Adrenal gland (tissue), 12 donors: Measurements from ENCODE around the gene ZNF516. TPM values are rescaled to one million over a fixed set of nuclear protein-coding genes. Genes with fewer than 3 reads are reported as not detected.

Experiments used
- DNase-seq, 7 donors: peaks; one replicate each; pipeline ENCODE4 v3.0.0-alpha.2; 2019 to 2020
- H3K27ac ChIP-seq, 5 donors: fragments of 200-600 bp; sonication (generic) in 4 of 5; 1 replicate in 3 of 5; 2 replicates in 2 of 5; pipeline versions ENCODE4 v1.5.1 to v1.8.0; 2016 to 2020; ENCODE audit warnings: mild to moderate bottlenecking in 1 of 5
- H3K27me3 ChIP-seq: fragments of 200-600 bp; 2 replicates; pipeline ENCODE4 v1.8.0; 2021
- H3K36me3 ChIP-seq, 2 donors: fragments of 200-600 bp; replicated peaks in 1 of 2; 1 replicate in 1 of 2; 2 replicates in 1 of 2; pipeline versions ENCODE4 v1.5.1 to v1.8.0; 2018 to 2022
- H3K4me1 ChIP-seq, 2 donors: fragments of 200-600 bp; replicated peaks in 1 of 2; 1 replicate in 1 of 2; 2 replicates in 1 of 2; pipeline versions ENCODE4 v1.5.1 to v1.8.0; 2018 to 2021
- H3K4me3 ChIP-seq, 4 donors: fragments of 200-600 bp; sonication (generic) in 3 of 4; one replicate each; pipeline ENCODE4 v1.5.1; 2016 to 2018
- H3K9me3 ChIP-seq, 3 donors: fragments of 200-600 bp; sonication (generic) in 1 of 3; replicated peaks in 1 of 3; 1 replicate in 2 of 3; 2 replicates in 1 of 3; pipeline versions ENCODE4 v1.5.1 to v1.8.0; 2016 to 2021
- POLR2A ChIP-seq, 2 donors: fragments of 450-650 bp; IDR thresholded peaks; one replicate each; pipeline ENCODE4 v1.6.1; 2017; ENCODE audit warnings: antibody characterized with exemption in 2 of 2, mild to moderate bottlenecking in 2 of 2, moderate library complexity in 1 of 2
- WGBS, 4 donors: extraction: QIAGEN DNeasy Blood & Tissue Kit in 2 of 4; methylation state at CpG; one replicate each; pipeline versions ENCODE4 v1.1.5 to v1.1.7; 2013 to 2017; 5-methylcytosine and 5-hydroxymethylcytosine counted together
- intact Hi-C, 2 donors: fragments of 100-400 bp; cut with DNase I; formaldehyde crosslinking; loops; one replicate each; pipeline versions ENCODE4 v1.14.1 to v1.15.0; 2022 to 2023
- polyA plus RNA-seq, 3 donors: library from polyadenylated mRNA; stranded (reverse); fragments of 200-250 nt in 2 of 3; fragments of 350-450 nt in 1 of 3; fragmentation: Illumina TruSeq in 1 of 3; extraction: RNeasy Lipid Tissue Mini Kit (QIAGEN cat#74804) in 1 of 3; gene quantifications; one replicate each; pipeline ENCODE4 v1.2.3, GENCODE V29; 2013 to 2014
- total RNA-seq, 9 donors: library from RNA; depleted of rRNA in 4 of 9; stranded (reverse); fragments of >200 nt in 4 of 9; fragments of 120-200 nt in 1 of 9; fragmentation: NEBNext Ultra II Directional in 1 of 9; extraction: Animal tissue kit (Norgen Biotek cat#: 25700) in 1 of 9; gene quantifications; one replicate each; pipeline versions ENCODE4 v1.1.0 to v1.2.4, GENCODE V29; 2013 to 2023
- TF ChIP-seq, protein P1 (sequence below), 6 experiments: fragments of 450-650 bp in 4 of 6; fragments of 200-600 bp in 2 of 6; sonication (generic) in 1 of 6; IDR thresholded peaks; 1 replicate in 5 of 6; 2 replicates in 1 of 6; pipeline versions ENCODE4 v1.5.1 to v1.8.0; 2016 to 2021; ENCODE audit warnings: antibody characterized with exemption in 6 of 6, mild to moderate bottlenecking in 2 of 6, moderate library complexity in 1 of 6
- donor health status: healthy with polysubstance abuse.
- donor health status: Bipolar disorder and iron deficiency.
- donor health status: DM: yes; HTN: yes; CAD: no.
- donor health status: DM: no; HTN: no; CAD: no.
- donor health status: DM: no; HTN: no; CAD: no.
- donor health status: DM: yes; HTN: yes; CAD: no.

ZNF516 gene
- total and polyA plus RNA-seq, 12 donors: 8.6 to 60.1 (median 31.0) TPM

- no peaks in the 10 kb centered on the region for H3K4me1 ChIP-seq
- H3K36me3 ChIP-seq: no peaks in the 10 kb centered on the region
- H3K9me3 ChIP-seq: no peaks in the 10 kb centered on the region
- H3K27ac ChIP-seq: no peak overlapping the region
- no peak for DNase-seq
- H3K4me3 ChIP-seq: no peak overlapping the region
- intact Hi-C loops: no loop called here
- no peak for TF ChIP-seq POLR2A (IDR thresholded peaks at IDR 0.05)
- TF ChIP-seq, protein P1, sequence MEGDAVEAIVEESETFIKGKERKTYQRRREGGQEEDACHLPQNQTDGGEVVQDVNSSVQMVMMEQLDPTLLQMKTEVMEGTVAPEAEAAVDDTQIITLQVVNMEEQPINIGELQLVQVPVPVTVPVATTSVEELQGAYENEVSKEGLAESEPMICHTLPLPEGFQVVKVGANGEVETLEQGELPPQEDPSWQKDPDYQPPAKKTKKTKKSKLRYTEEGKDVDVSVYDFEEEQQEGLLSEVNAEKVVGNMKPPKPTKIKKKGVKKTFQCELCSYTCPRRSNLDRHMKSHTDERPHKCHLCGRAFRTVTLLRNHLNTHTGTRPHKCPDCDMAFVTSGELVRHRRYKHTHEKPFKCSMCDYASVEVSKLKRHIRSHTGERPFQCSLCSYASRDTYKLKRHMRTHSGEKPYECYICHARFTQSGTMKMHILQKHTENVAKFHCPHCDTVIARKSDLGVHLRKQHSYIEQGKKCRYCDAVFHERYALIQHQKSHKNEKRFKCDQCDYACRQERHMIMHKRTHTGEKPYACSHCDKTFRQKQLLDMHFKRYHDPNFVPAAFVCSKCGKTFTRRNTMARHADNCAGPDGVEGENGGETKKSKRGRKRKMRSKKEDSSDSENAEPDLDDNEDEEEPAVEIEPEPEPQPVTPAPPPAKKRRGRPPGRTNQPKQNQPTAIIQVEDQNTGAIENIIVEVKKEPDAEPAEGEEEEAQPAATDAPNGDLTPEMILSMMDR (IDR thresholded peaks at IDR 0.05): no peak
- WGBS, 4 donors: 80 to 84% (median 82%) methylated on average over 3 to 4 of the region's 4 CpGs
- H3K27me3 ChIP-seq: no peaks in the 10 kb centered on the region
Observed at GRCh38 chr18:76328140-76328539, 166.9 kb downstream of the ZNF516 start.

GRCh38 chr18:76323891-76324290 lies 171.2 kb downstream of the ZNF516 start:
- H3K36me3 ChIP-seq: no peaks in the 10 kb centered on the region
- H3K27ac ChIP-seq: no peak overlapping the region
- no peak for DNase-seq
- H3K27me3 ChIP-seq: no peaks in the 10 kb centered on the region
- intact Hi-C loops: no loop called here
- H3K4me3 ChIP-seq: no peak overlapping the region
- H3K9me3 ChIP-seq: no peaks in the 10 kb centered on the region
- TF ChIP-seq, protein P1 (IDR thresholded peaks at IDR 0.05): no peak
- no peak for TF ChIP-seq POLR2A (IDR thresholded peaks at IDR 0.05)
- WGBS, 4 donors: 76 to 82% (median 77%) methylated on average over 7 of the region's 7 CpGs
- H3K4me1 ChIP-seq: no peaks in the 10 kb centered on the region

- no peak overlapping the region for H3K4me3 ChIP-seq
- no peaks in the 10 kb centered on the region for H3K9me3 ChIP-seq
- no peaks in the 10 kb centered on the region for H3K4me1 ChIP-seq
- no peaks in the 10 kb centered on the region for H3K27me3 ChIP-seq
- 77 to 91% (median 89%) methylated on average over 7 of the region's 7 CpGs for WGBS, 4 donors
- DNase-seq: no peak
- H3K36me3 ChIP-seq: no peaks in the 10 kb centered on the region
- no peak overlapping the region for H3K27ac ChIP-seq
- TF ChIP-seq, protein P1 (IDR thresholded peaks at IDR 0.05): no peak
- TF ChIP-seq POLR2A (IDR thresholded peaks at IDR 0.05): no peak
- intact Hi-C loops: no loop called here
Observed at GRCh38 chr18:76322686-76323085, 172.4 kb downstream of the ZNF516 start.

DNA sequence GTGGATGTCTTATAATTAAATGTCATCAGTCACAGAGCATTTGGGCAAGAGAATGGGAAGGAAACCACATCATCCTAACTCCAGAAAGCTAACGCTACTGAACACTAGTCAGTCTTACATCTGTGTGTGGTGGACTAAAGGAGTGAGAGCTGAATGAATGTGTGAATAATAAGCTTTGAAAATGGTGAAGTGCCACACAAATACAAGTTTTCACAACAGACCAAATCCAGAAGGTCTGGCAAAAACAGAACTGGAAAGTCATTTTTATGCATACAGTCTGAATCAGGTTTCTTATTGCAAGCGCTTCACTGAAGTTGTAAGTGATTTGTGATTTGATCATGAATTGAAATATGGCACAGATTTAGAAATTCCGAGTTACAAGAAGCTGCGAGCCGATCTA lies 175.7 kb downstream of the ZNF516 start:
- Histone ChIP-seq H3K4me3 (no peak overlapping the region), H3K27me3 (no peaks in the 10 kb centered on the region), H3K36me3 (no peaks in the 10 kb centered on the region), H3K4me1 (no peaks in the 10 kb centered on the region), H3K9me3 (no peaks in the 10 kb centered on the region), H3K27ac (no peak overlapping the region)
- intact Hi-C loops: no loop called here
- TF ChIP-seq, protein P1 (IDR thresholded peaks at IDR 0.05): no peak
- 81 to 92% (median 89%) methylated on average over 5 of the region's 5 CpGs for WGBS, 4 donors
- no peak for DNase-seq
